ENCODE data around the gene HYCC2. TPM values are rescaled to one million over a fixed set of nuclear protein-coding genes. Genes with fewer than 3 reads are reported as not detected.
A peak's percentile ranks its signal among the peaks of the same experiment; 100 is the strongest.
"Not testable (repeated sequence)": the region's sequence is repeated elsewhere in the genome, so short reads cannot be mapped to it uniquely, and the experiment has no call there.

The HYCC2 gene
- total RNA-seq, 1 donor from 2014 or later = 22.3 TPM

DNA sequence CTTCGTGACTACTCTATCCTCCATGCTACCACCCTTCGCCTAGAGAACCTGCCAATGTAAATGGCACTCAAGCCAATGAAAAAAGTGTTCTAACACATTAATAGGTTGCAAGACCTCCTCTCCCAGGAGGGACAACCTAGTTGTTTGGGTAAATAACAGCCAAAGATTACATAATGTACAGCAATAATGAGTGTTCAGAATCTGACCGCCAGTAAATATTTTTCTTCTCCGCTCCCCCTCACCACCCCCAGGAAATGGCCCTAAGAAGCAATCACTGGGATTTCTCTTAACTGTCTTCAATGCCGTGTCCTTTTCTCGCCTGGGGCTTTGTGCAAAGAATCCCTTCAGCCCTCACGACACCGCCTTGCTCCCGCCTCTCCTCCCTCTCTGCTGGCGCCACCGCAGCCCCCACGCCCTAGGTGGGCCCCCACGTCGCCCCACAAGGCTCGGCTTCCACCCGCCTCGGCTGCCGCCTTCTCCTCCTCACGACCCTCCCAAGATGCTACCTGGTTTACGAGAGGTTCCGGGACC lies 458 bp downstream of the HYCC2 start:
- DNase-seq = no peak

DNA sequence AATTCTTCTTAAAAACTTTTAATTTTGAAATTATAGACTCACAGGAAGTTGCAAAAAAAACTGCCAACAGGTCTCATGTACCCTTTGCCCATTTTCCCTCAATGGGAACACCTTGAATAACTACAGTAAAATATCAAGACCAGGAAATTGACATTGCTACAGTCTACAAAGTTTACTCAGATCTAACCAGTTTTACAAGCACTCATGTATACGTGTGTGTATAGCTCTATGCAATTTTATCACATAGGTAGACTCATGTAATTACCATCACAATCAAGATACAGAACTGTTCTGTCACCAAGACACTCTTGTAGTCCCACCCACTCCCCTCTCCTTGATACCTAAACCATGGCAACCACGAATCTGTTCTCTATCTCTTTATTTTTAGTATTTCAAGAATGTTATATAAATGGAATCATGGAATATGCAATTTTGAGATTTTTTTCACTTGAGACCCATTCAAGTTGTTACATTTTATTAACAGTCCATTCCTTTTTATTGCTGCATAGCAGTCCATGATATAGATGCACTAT lies 6.6 kb downstream of the HYCC2 start:
- no peak for DNase-seq

DNA sequence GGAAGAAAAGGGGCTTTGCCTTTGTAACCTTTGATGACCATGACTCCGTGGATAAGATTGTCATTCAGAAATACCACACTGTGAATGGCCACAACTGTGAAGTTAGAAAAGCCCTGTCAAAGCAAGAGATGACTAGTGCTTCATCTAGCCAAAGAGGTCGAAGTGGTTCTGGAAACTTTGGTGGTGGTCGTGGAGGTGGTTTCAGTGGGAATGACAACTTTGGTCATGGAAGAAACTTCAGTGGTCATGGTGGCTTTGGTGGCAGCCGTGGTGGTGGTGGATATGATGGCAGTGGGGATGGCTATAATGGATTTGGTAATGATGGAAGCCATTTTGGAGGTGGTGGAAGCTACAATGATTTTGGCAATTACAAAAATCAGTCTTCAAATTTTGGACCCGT lies 8.0 kb downstream of the HYCC2 start:
- not testable (repeated sequence) for DNase-seq

DNA sequence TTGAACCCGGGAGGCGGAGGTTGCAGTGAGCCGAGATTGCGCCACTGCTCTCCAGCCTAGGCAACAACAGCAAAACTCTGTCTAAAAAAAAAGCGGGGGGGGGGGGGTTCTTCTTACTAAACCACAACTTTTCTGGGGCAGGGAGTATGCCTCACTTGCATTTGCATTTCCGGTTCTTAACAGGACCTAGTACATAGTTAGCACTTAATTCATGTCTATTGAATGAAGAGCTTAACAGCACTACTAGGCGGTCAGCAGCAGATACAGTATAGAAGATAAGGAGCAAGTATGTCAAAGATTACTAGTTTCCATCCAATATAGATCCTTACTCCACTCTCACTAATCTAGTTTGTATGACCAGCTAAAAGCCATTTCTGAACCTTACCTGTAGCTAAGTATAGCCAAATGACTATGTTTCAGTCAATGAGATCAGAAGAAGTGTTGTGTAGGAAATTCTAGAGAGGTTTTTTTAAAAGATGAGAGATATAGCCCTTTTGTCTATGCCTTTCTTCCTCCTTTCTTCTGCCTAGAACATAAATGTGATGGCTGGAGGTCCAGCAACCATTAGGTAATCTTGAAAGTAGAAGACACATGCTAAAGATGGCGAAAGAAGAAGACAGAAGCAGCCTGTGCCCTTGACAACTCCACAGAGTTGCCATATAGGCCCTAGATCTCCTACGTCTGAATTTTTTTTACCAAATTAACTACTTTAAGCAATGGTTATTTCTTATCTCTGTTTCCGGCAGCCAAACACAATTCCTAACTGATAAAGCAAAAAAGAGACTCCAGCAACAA lies 11.3 kb downstream of the HYCC2 start:
- DNase-seq = no peak

DNA sequence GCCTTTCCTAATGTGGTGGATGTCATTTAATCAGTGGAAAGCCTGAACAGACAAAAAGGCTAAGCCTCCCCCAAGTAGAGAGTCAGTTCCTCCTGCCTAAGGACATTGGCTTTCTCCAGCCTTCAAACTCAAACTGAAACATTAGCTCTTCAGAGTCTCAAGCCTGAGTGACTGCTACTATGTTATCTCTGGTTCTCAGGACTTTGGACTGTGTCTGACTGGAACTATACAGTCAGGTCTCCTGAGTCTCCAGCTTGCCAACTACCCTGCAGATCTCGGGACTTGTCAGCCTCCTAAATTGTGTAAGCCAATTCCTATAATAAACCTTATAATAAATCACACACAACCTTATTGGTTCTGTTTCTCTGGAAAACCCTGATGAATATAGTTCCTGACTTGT lies 12.6 kb downstream of the HYCC2 start:
- DNase-seq = no peak

DNA sequence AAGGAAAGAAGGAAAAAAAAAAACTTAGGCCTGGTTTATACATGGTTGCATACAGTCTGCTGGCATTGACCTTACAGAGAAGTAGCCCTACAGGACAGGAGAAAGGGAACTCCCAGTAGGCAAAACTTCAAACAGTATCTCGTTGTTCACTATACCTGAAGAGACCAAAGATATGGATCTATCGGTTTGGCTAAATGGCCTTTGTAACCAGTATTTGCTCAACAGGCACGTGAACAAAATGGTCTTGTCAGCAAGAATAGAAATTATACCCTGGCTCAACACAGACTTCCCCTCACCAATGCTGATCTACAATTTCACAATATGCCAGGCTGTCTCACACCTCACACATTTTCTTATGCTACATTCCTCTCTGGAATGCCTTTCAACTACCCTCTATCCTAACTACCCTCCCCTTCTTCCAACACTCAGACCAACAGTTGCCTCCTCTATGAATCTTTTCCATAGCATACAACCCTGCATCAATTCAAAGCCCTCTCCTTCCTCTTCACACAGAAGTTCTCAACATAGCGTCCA lies 13.7 kb downstream of the HYCC2 start:
- no peak for DNase-seq

GRCh38 chr2:201057087-201057521 lies 14.4 kb downstream of the HYCC2 start:
- peak; percentile 19 for DNase-seq

DNA sequence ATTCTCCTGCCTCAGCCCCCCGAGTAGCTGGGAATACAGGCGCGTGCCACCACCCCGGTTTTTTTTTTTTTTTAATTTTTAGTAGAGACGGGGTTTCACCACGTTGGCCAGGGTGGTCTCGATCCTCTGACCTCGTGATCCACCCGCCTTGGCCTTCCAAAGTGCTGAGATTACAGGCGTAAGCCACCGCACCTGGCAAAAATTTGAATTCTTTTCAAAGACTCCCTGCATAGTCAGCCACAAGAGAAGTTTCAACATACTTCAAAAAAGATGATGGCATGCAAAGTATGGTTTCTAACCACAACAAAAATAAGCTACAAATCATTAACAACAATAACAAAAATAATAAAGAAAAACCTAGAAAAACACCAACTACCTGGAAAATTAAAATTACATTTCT lies 22.0 kb downstream of the HYCC2 start:
- no peak for DNase-seq

DNA sequence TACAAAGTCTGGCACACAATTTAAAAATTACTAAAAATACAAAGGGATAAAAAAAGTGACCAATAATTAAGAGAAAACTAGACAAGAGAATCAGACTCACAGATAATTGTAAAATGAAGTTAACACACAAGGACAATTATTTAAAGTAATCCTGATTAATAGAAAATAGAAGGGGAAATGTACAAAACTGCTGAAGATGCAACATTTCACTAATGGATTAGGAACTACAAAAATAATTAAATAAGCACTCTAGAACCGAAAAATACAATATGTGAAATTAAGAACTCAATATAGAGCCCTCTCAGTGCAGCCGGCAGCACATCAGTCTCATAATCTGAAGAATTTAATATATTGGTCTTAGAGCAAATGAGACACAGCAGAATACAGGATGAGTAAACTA lies 24.6 kb downstream of the HYCC2 start:
- no peak for DNase-seq

DNA sequence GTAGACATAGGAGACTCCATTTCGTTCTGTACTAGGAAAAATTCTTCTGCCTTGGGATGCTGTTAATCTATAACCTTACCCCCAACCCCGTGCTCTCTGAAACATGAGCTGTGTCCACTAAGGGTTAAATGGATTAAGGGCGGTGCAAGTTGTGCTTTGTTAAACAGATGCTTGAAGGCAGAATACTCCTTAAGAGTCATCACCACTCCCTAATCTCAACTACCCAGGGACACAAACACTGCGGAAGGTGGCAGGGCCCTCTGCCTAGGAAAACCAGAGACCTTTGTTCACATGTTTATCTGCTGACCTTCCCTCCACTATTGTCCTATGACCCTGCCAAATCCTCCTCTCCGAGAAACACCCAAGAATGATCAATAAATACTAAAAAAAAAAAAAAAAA lies 28.4 kb downstream of the HYCC2 start:
- not testable (repeated sequence) for DNase-seq

- DNase-seq = not testable (repeated sequence)
Measured at GRCh38 chr2:201042451-201042850, 29.0 kb downstream of the HYCC2 start.

- no peak for DNase-seq
Measured at GRCh38 chr2:201040867-201041628, 30.4 kb downstream of the HYCC2 start.

GRCh38 chr2:201038855-201039254 lies 32.6 kb downstream of the HYCC2 start:
- no peak for DNase-seq

DNA sequence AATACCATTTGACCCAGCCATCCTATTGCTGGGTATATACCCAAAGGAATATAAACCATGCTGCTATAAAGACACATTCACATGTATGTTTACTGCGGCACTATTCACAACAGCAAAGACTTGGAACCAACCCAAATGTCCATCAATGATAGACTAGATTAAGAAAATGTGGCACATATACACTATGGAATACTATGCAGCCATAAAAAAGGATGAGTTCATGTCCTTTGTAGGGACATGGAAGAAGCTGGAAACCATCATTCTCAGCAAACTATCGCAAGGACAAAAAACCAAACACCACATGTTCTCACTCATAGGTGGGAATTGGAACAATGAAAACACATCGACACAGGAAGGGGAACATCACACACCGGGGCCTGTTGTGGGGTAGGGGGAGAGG lies 33.1 kb downstream of the HYCC2 start:
- not testable (repeated sequence) for DNase-seq

- not testable (repeated sequence) for DNase-seq
Measured at GRCh38 chr2:201034355-201034754, 37.1 kb downstream of the HYCC2 start.

GRCh38 chr2:201024518-201024917 lies 47.0 kb downstream of the HYCC2 start:
- DNase-seq = no peak

GRCh38 chr2:201021914-201022313 lies 49.6 kb downstream of the HYCC2 start:
- DNase-seq = no peak

Small RNAs within 50 kb of the gene (small RNA-seq; reads per million reads assigned to genes)
- not detected for gene RNU6-1206P (ENCODE audit: low replicate concordance)

Other genes with a start within 250 kb of the HYCC2 start
- 179 TPM for gene CLK1, start 207.0 kb downstream of the HYCC2 start, total RNA-seq
- 49.1 TPM for gene PPIL3, start 182.6 kb downstream of the HYCC2 start, total RNA-seq
- gene NIF3L1, start 182.3 kb downstream of the HYCC2 start, total RNA-seq = 28.3 TPM
- gene ORC2, start 108.0 kb downstream of the HYCC2 start, total RNA-seq = 22.1 TPM
- 74.9 TPM for gene NDUFB3, start 330 bp upstream of the HYCC2 start, total RNA-seq
- gene CFLAR, start 44.5 kb upstream of the HYCC2 start, total RNA-seq = 120 TPM
- gene CASP10, start 111.5 kb upstream of the HYCC2 start, total RNA-seq = 10.8 TPM
- gene CASP8, start 188.9 kb upstream of the HYCC2 start, total RNA-seq = 8.3 TPM